IMR-90 (cell line): ENCODE data around the gene MANSC1. TPM values are rescaled to one million over a fixed set of nuclear protein-coding genes. Genes with fewer than 3 reads are reported as not detected.

ENCODE experiments used
- ATAC-seq: fragments of 200-7000 bp; cut with Tn5 transposase; 2 replicates; pipeline ENCODE4 v1.9.1; 2020; ENCODE audit warnings: low read depth, mild to moderate bottlenecking, moderate library complexity
- BruUV-seq: library from RNA; stranded (reverse); fragments of 400-500 nt; replicated peaks from 2 replicates; lab custom pipeline; 2021; lab: Mats Ljungman, UMichigan
- CTCF ChIA-PET: fragments of 300-600 bp; formaldehyde crosslinking; extraction: SDS; loops from one replicate; lab custom pipeline; 2021; ENCODE audit warnings: antibody characterized with exemption; lab: Yijun Ruan, JAX
- POLR2A ChIA-PET: fragments of 300-600 bp; sonication (Branson Sonifier 250); formaldehyde crosslinking; loops from one replicate; lab custom pipeline; 2022; ENCODE audit warnings: antibody characterized with exemption; ENCODE audit not compliant: unreplicated experiment; lab: Charles Lee
- DNase-seq: peaks from one replicate; pipeline ENCODE4 v3.0.0; 2013
- H2AFZ ChIP-seq: replicated peaks from 2 replicates; pipeline ENCODE3; 2013; ENCODE audit warnings: low read length, mild to moderate bottlenecking; ENCODE audit not compliant: poor library complexity
- H2AK5ac ChIP-seq: 2 replicates; pipeline ENCODE4 v1.6.1; 2013; ENCODE audit warnings: low read depth, low read length, inconsistent platforms
- H2AK9ac ChIP-seq: replicated peaks from 2 replicates; pipeline ENCODE3; 2013; ENCODE audit warnings: mild to moderate bottlenecking, low read depth, low read length, moderate library complexity; ENCODE audit not compliant: poor library complexity
- H2BK120ac ChIP-seq: 2 replicates; pipeline ENCODE4 v1.6.1; 2013; ENCODE audit warnings: low read depth, low read length, inconsistent platforms
- H2BK15ac ChIP-seq: 3 replicates; pipeline ENCODE4 v1.6.1; 2013; ENCODE audit warnings: low read depth, low read length, inconsistent platforms
- H2BK20ac ChIP-seq: 2 replicates; pipeline ENCODE4 v1.6.1; 2013; ENCODE audit warnings: low read depth, mild to moderate bottlenecking, inconsistent platforms, low read length, moderate library complexity
- H2BK5ac ChIP-seq: 2 replicates; pipeline ENCODE4 v1.6.1; 2013; ENCODE audit warnings: mild to moderate bottlenecking, low read depth, low read length, inconsistent platforms; ENCODE audit not compliant: poor library complexity, severe bottlenecking
- H3K14ac ChIP-seq: replicated peaks from 2 replicates; pipeline ENCODE4 v1.6.1; 2013; ENCODE audit warnings: low read depth, low read length, inconsistent platforms
- H3K18ac ChIP-seq: 2 replicates; pipeline ENCODE4 v1.6.1; 2013; ENCODE audit warnings: low read depth, low read length, control low read depth
- H3K23ac ChIP-seq: 2 replicates; pipeline ENCODE4 v1.6.1; 2013; ENCODE audit warnings: low read depth, low read length, inconsistent platforms
- H3K27ac ChIP-seq: 2 replicates; pipeline ENCODE4 v1.5.1; 2013; ENCODE audit warnings: mild to moderate bottlenecking, control low read depth, low read length; ENCODE audit not compliant: insufficient read depth
- H3K27me3 ChIP-seq: 2 replicates; pipeline ENCODE4 v1.6.1; 2013; ENCODE audit warnings: low read length; ENCODE audit not compliant: control insufficient read depth, insufficient read depth
- H3K36me3 ChIP-seq: 2 replicates; pipeline ENCODE4 v1.6.1; 2013; ENCODE audit warnings: low read length, mixed read lengths; ENCODE audit not compliant: control insufficient read depth, insufficient read depth
- H3K4ac ChIP-seq: 2 replicates; pipeline ENCODE4 v1.6.1; 2013; ENCODE audit warnings: low read depth, low read length, inconsistent platforms
- H3K4me1 ChIP-seq: 2 replicates; pipeline ENCODE4 v1.6.1; 2013; ENCODE audit warnings: low read length, mixed read lengths; ENCODE audit not compliant: control insufficient read depth, insufficient read depth
- H3K4me2 ChIP-seq: 2 replicates; pipeline ENCODE4 v1.6.1; 2013; ENCODE audit warnings: low read depth, mild to moderate bottlenecking, control low read depth, low read length, moderate library complexity
- H3K4me3 ChIP-seq: 2 replicates; pipeline ENCODE4 v1.5.1; 2013; ENCODE audit warnings: low read depth, mild to moderate bottlenecking, control low read depth, low read length, moderate library complexity; ENCODE audit not compliant: insufficient read depth
- H3K56ac ChIP-seq: 2 replicates; pipeline ENCODE4 v1.6.1; 2013; ENCODE audit warnings: low read length, inconsistent platforms; ENCODE audit not compliant: insufficient read depth; ENCODE audit errors: extremely low read depth
- H3K79me1 ChIP-seq, 2 experiments: 2 replicates each; pipeline ENCODE4 v1.6.1; 2013; ENCODE audit warnings: low read length in 2 of 2, inconsistent platforms in 1 of 2, low read depth in 1 of 2
- H3K9ac ChIP-seq: 2 replicates; pipeline ENCODE4 v1.6.1; 2013; ENCODE audit warnings: low read depth, low read length, control low read depth
- H3K9me1 ChIP-seq: 2 replicates; pipeline ENCODE4 v1.6.1; 2013; ENCODE audit warnings: low read length, inconsistent platforms; ENCODE audit not compliant: insufficient read depth
- H3K9me3 ChIP-seq: 2 replicates; pipeline ENCODE4 v1.6.1; 2013; ENCODE audit warnings: low read length; ENCODE audit not compliant: control insufficient read depth, insufficient read depth
- H4K20me1 ChIP-seq: 2 replicates; pipeline ENCODE4 v1.6.1; 2013; ENCODE audit warnings: low read length, inconsistent platforms; ENCODE audit not compliant: insufficient read depth
- H4K5ac ChIP-seq: 2 replicates; pipeline ENCODE4 v1.6.1; 2013; ENCODE audit warnings: mild to moderate bottlenecking, low read depth, low read length, control low read depth
- H4K8ac ChIP-seq, 2 experiments: 2 replicates each; pipeline ENCODE4 v1.6.1; 2013; ENCODE audit warnings: low read depth in 2 of 2, low read length in 2 of 2, control low read depth in 1 of 2, inconsistent platforms in 1 of 2
- H4K91ac ChIP-seq: 2 replicates; pipeline ENCODE4 v1.6.1; 2013; ENCODE audit warnings: low read depth, low read length, inconsistent platforms; ENCODE audit not compliant: insufficient read depth
- CEBPB ChIP-seq: IDR thresholded peaks from 2 replicates; pipeline ENCODE4 v1.6.1; 2012; ENCODE audit warnings: low read depth, low read length, improper control_type of control experiment
- CTCF ChIP-seq: conservative IDR thresholded peaks from 2 replicates; pipeline ENCODE4 v1.5.1; 2012; ENCODE audit warnings: mild to moderate bottlenecking, low read depth, low read length, improper control_type of control experiment
- FOS ChIP-seq: fragments of 150-350 bp; IDR thresholded peaks from 2 replicates; pipeline ENCODE4 v1.6.1; 2016; ENCODE audit warnings: low read depth, low read length
- MAFK ChIP-seq: IDR thresholded peaks from 2 replicates; pipeline ENCODE4 v1.6.1; 2012; ENCODE audit warnings: low read depth, low read length, improper control_type of control experiment
- USF2 ChIP-seq: fragments of 150-350 bp; IDR thresholded peaks from 2 replicates; pipeline ENCODE4 v1.6.1; 2017; ENCODE audit warnings: mild to moderate bottlenecking, antibody characterized with exemption, low read length, low read depth
- WGBS, 2 experiments: methylation state at CpG; one replicate each; pipeline versions ENCODE4 v1.1.5 to v1.1.7; 2013; ENCODE audit warnings: missing lambda C conversion rate in 2 of 2; ENCODE audit not compliant: insufficient read length in 1 of 2; ENCODE audit errors: extremely low coverage in 2 of 2; 5-methylcytosine and 5-hydroxymethylcytosine counted together
- dilution Hi-C: fragments of 300-500 bp; cut with HindIII; formaldehyde crosslinking; loops from one replicate; pipeline ENCODE4 v1.14.3; 2018; ENCODE audit warnings: low sequenced_read_pairs; ENCODE audit not compliant: unreplicated experiment
- in situ Hi-C: fragments of 300-500 bp; cut with MboI; formaldehyde crosslinking; loops from 3 replicates; pipeline ENCODE4 v1.14.3; 2019; ENCODE audit warnings: low sequenced_read_pairs, inconsistent platforms, mixed read lengths
- intact Hi-C: fragments of 100-400 bp; cut with micrococcal nuclease; formaldehyde crosslinking; loops from 2 replicates; pipeline ENCODE4 v1.10.0; 2022
- polyA plus RNA-seq, 3 experiments: library from polyadenylated mRNA; depleted of rRNA; stranded (reverse); fragments of >200 nt; gene quantifications; 2 replicates each; pipeline ENCODE4 v1.2.3, GENCODE V29; 2012; ENCODE audit warnings: low replicate concordance in 1 of 3
- total RNA-seq: library from RNA; depleted of rRNA; stranded (reverse); fragments of >200 nt; gene quantifications from 2 replicates; pipeline ENCODE4 v1.2.3, GENCODE V29; 2012

The MANSC1 gene
- total and polyA plus RNA-seq, 2 of the 4 experiments (the other 2 are of a cell fraction), result 1.1 to 2.2 TPM

GRCh38 chr12:12357719-12358461, 7.8 kb upstream of the MANSC1 start:
- Histone ChIP-seq H3K9me3 (no peaks in the 10 kb centered on the region), H3K18ac (peak overlapping the region; percentile 3; the same call in 1 of the 2 replicates), H2BK120ac (peak overlapping the region; percentile 20; the same call in 1 of the 2 replicates), H3K4me2 (peak overlapping the region; percentile 89), H3K23ac (peak overlapping the region; percentile 71), H2BK15ac (peak overlapping the region; percentile 15; the same call in 2 of the 3 replicates), H2AFZ (peak overlapping the region; percentile 98), H2BK20ac (no peak overlapping the region), H3K27me3 (no peaks in the 10 kb centered on the region), H3K36me3 (peaks cover 2% of the 10 kb centered on the region), H3K56ac (peak overlapping the region; percentile 42; the same call in 1 of the 2 replicates), H3K4me3 (peak overlapping the region; percentile 74), H3K79me1 (peaks cover 25 to 34% of the 10 kb centered on the region in 2 experiments), H3K4ac (peak overlapping the region; percentile 82), H3K9me1 (peaks cover 3% of the 10 kb centered on the region; the same call in 1 of the 2 replicates), H2BK5ac (peak overlapping the region; percentile 55), H4K91ac (peak overlapping the region; percentile 81), H2AK9ac (peak overlapping the region; percentile 86), H4K20me1 (no peaks in the 10 kb centered on the region), H4K5ac (peak overlapping the region; percentile 4; the same call in 1 of the 2 replicates), H3K9ac (peak overlapping the region; percentile 83), H2AK5ac (no peak overlapping the region), H3K27ac (peak overlapping the region; percentile 72), H3K14ac (peak overlapping the region; percentile 84), H3K4me1 (no peaks in the 10 kb centered on the region; the same call in 1 of the 2 replicates), H4K8ac (peak overlapping the region; percentile 86)
- dilution Hi-C loops, result no loop called here
- in situ Hi-C loops, result no loop called here
- DNase-seq (no peak), ATAC-seq (no peak)
- BruUV-seq, result no TSS peak
- intact Hi-C loops, result no loop called here
- CTCF ChIA-PET, result interaction anchor here (0.6 to 1.8 kb wide), 9 partner anchors 10 to 379 kb away, joined by 3 to 7 read pairs (median 4); no protein-coding TSS in a partner anchor
- TF ChIP-seq CTCF (no peak), USF2 (no peak), MAFK (no peak), CEBPB (no peak), FOS (no peak)
- POLR2A ChIA-PET, result interaction anchor here (0.8 kb wide), 1 partner anchor 148 kb away, joined by 3 read pairs; no protein-coding TSS in a partner anchor
- 28% methylated on average over 5 of the region's 10 CpGs; no CpG with 5 or more reads in 1 of the 2 experiments for WGBS, 2 experiments
